Measurements from ENCODE around the gene DOCK2.

Gene DOCK2

GRCh38 chr5:169637085-169637548, at the start of gene DOCK2:
DOCK2 (plus strand) TSS chr5:169637275; CDS start chr5:169637327, 52 bp downstream.
- H3K4me3 ChIP-seq (replicated peaks; ENCODE audit: low read depth, low read length), result peak within 1 kb of the TSS; percentile 29
- TF ChIP-seq CTCF (IDR thresholded peaks at IDR 0.05; ENCODE audit: low read length, missing control alignments), result no peak
- no peak for DNase-seq (ENCODE audit: low read depth)

- no peak for DNase-seq (ENCODE audit: low read depth)
Observed at GRCh38 chr5:169590602-169591001, 46.5 kb upstream of the DOCK2 start.

GRCh38 chr5:169591636-169592035, 45.4 kb upstream of the DOCK2 start:
- DNase-seq (ENCODE audit: low read depth), result no peak
- no peak overlapping the region for H3K4me3 ChIP-seq (replicated peaks; ENCODE audit: low read depth, low read length)
- TF ChIP-seq CTCF (IDR thresholded peaks at IDR 0.05; ENCODE audit: low read length, missing control alignments), result no peak

More at GRCh38 chr5:169590602-169591001, 46.5 kb upstream of the DOCK2 start:
- no peak for TF ChIP-seq CTCF (IDR thresholded peaks at IDR 0.05; ENCODE audit: low read length, missing control alignments)
- no peak overlapping the region for H3K4me3 ChIP-seq (replicated peaks; ENCODE audit: low read depth, low read length)

- TF ChIP-seq CTCF (IDR thresholded peaks at IDR 0.05; ENCODE audit: low read length, missing control alignments), result no peak
- no peak for DNase-seq (ENCODE audit: low read depth)
- H3K4me3 ChIP-seq (replicated peaks; ENCODE audit: low read depth, low read length), result no peak overlapping the region
Observed at GRCh38 chr5:169592937-169593650, 44.0 kb upstream of the DOCK2 start.

GRCh38 chr5:169595172-169595820, 41.8 kb upstream of the DOCK2 start:
- no peak for DNase-seq (ENCODE audit: low read depth)
- H3K4me3 ChIP-seq (replicated peaks; ENCODE audit: low read depth, low read length), result no peak overlapping the region
- no peak for TF ChIP-seq CTCF (IDR thresholded peaks at IDR 0.05; ENCODE audit: low read length, missing control alignments)

- H3K4me3 ChIP-seq (replicated peaks; ENCODE audit: low read depth, low read length), result no peak overlapping the region
- no peak for DNase-seq (ENCODE audit: low read depth)
- no peak for TF ChIP-seq CTCF (IDR thresholded peaks at IDR 0.05; ENCODE audit: low read length, missing control alignments)
Observed at GRCh38 chr5:169599451-169599850, 37.6 kb upstream of the DOCK2 start.
